Esophagus muscularis mucosa (tissue), 4 donors: ENCODE measurements around the gene STT3B.

ENCODE experiments used
- CTCF ChIP-seq, 3 experiments: fragments of 200-600 bp in 2 of 3; fragments of 450-650 bp in 1 of 3; sonication (generic) in 2 of 3; IDR thresholded peaks; one replicate each; pipeline ENCODE4 v1.5.1; 2017 to 2019; ENCODE audit warnings: antibody characterized with exemption in 3 of 3, mild to moderate bottlenecking in 2 of 3, moderate library complexity in 1 of 3
- EP300 ChIP-seq: sonication (generic); formaldehyde crosslinking; IDR thresholded peaks from one replicate; pipeline ENCODE4 v1.6.1; 2017; ENCODE audit warnings: antibody characterized with exemption
- POLR2AphosphoS5 ChIP-seq, 2 donors: sonication (generic); formaldehyde crosslinking; IDR thresholded peaks; one replicate each; pipeline ENCODE4 v1.6.1; 2017; ENCODE audit warnings: antibody characterized with exemption in 2 of 2

DNA sequence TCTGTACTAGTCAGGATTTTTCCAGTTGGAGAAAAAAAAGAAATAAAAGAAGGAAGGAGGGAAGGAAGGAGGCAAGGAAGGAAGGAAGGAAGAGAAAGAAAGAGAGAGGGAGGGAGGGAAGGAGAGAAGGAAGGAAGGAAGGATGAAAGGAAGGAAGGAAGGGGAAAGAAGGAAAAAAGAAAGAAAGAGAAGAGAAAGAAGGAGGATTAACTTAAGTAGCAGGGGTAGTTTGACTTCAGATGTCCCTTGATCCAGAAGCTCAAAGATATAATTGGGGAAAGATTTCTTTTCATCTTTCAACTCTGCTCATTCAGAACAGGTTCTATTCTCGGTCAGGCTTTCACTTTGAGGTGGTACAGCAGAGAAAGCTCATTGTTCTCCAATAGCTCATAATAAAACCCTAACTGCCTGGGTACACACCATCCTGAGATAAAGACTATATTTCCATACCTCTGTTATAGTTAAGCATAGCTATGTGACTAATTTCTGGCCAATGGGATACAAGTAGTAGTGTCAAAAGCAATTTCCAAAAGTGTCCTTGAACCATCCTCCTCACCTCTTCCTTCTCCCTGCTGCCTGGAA lies 23.5 kb upstream of the STT3B start:
- TF ChIP-seq CTCF (IDR thresholded peaks at IDR 0.05), result no peak
- no peak for TF ChIP-seq POLR2AphosphoS5 (IDR thresholded peaks at IDR 0.05)
- no peak for TF ChIP-seq EP300
